Activated naive CD4-positive, alpha-beta T cell treated with anti-CD3 and anti-CD28 coated beads for 36 hours (primary cell): ENCODE measurements around the gene WDR81. TPM values are rescaled to one million over a fixed set of nuclear protein-coding genes. Genes with fewer than 3 reads are reported as not detected.

Source experiments
- CTCF ChIA-PET: fragments of 350-600 bp; sonication (Branson Sonifier 250); formaldehyde crosslinking; loops from one replicate; lab custom pipeline; 2021; ENCODE audit warnings: antibody characterized with exemption; lab: Charles Lee
- DNase-seq: peaks from one replicate; pipeline ENCODE4 v3.0.0-alpha.2; 2020
- H3K27ac Mint-ChIP-seq: one replicate; pipeline ENCODE4 v1.8.0; 2021; ENCODE audit warnings: mild to moderate bottlenecking, mixed read lengths
- H3K27me3 Mint-ChIP-seq: one replicate; pipeline ENCODE4 v1.8.0; 2021; ENCODE audit warnings: low read depth, mixed read lengths
- H3K36me3 Mint-ChIP-seq: one replicate; pipeline ENCODE4 v1.8.0; 2021; ENCODE audit warnings: low read depth, mixed read lengths
- H3K4me1 Mint-ChIP-seq: one replicate; pipeline ENCODE4 v1.8.0; 2021; ENCODE audit warnings: low read depth, mixed read lengths
- H3K4me3 Mint-ChIP-seq: one replicate; pipeline ENCODE4 v1.8.0; 2021; ENCODE audit warnings: mild to moderate bottlenecking, moderate library complexity, mixed read lengths
- H3K9me3 Mint-ChIP-seq: one replicate; pipeline ENCODE4 v1.8.0; 2021; ENCODE audit warnings: mixed read lengths
- intact Hi-C: fragments of 100-400 bp; cut with micrococcal nuclease; formaldehyde crosslinking; loops from one replicate; pipeline ENCODE4 v1.15.1; 2023
- total RNA-seq, 2 experiments: library from RNA; stranded (reverse); gene quantifications; one replicate each; pipeline ENCODE4 v1.2.3, GENCODE V29; 2021

The WDR81 gene
- total RNA-seq, 2 experiments from 2014 or later, result 2.9 to 3.7 TPM

GRCh38 chr17:1752425-1753262 lies 28.1 kb downstream of the WDR81 start:
- DNase-seq, result no peak
- Mint-ChIP-seq H3K27ac (no peak overlapping the region), H3K27me3 (no peaks in the 10 kb centered on the region), H3K36me3 (no peaks in the 10 kb centered on the region), H3K4me3 (no peak overlapping the region), H3K9me3 (no peaks in the 10 kb centered on the region), H3K4me1 (no peaks in the 10 kb centered on the region)
- CTCF ChIA-PET, result interaction anchor here (2.3 kb wide), 1 partner anchor 31 kb away, joined by 6 read pairs; no protein-coding TSS in a partner anchor
- intact Hi-C loops, result no loop called here

- DNase-seq, result no peak
- Mint-ChIP-seq H3K4me1 (no peaks in the 10 kb centered on the region), H3K36me3 (no peaks in the 10 kb centered on the region), H3K9me3 (no peaks in the 10 kb centered on the region), H3K4me3 (no peak overlapping the region), H3K27me3 (no peaks in the 10 kb centered on the region), H3K27ac (no peak overlapping the region)
- intact Hi-C loops, result no loop called here
- CTCF ChIA-PET, result interaction anchor here (0.7 to 2.3 kb wide), 2 partner anchors 33 to 1074 kb away, joined by 3 to 6 read pairs; no protein-coding TSS in a partner anchor
Measured at GRCh38 chr17:1753767-1754429, 29.4 kb downstream of the WDR81 start.

GRCh38 chr17:1754430-1755112 lies 30.1 kb downstream of the WDR81 start:
- Mint-ChIP-seq H3K4me3 (no peak overlapping the region), H3K4me1 (no peaks in the 10 kb centered on the region), H3K9me3 (no peaks in the 10 kb centered on the region), H3K36me3 (no peaks in the 10 kb centered on the region), H3K27me3 (no peaks in the 10 kb centered on the region), H3K27ac (no peak overlapping the region)
- intact Hi-C loops, result no loop called here
- no peak for DNase-seq
- CTCF ChIA-PET, result interaction anchor here (2.3 kb wide), 1 partner anchor 33 kb away, joined by 6 read pairs; no protein-coding TSS in a partner anchor

- CTCF ChIA-PET, result no interaction called here
- intact Hi-C loops, result no loop called here
- Mint-ChIP-seq H3K27ac (no peak overlapping the region), H3K9me3 (no peaks in the 10 kb centered on the region), H3K4me1 (no peaks in the 10 kb centered on the region), H3K4me3 (no peak overlapping the region), H3K36me3 (no peaks in the 10 kb centered on the region), H3K27me3 (no peaks in the 10 kb centered on the region)
- no peak for DNase-seq
Measured at GRCh38 chr17:1755252-1755826, 30.8 kb downstream of the WDR81 start.

- intact Hi-C loops, result no loop called here
- CTCF ChIA-PET, result interaction anchor here (0.6 kb wide), 1 partner anchor 87 kb away, joined by 6 read pairs; no protein-coding TSS in a partner anchor
- H3K4me3 Mint-ChIP-seq, result no peak overlapping the region
Measured at GRCh38 chr17:1755827-1756262, 31.3 kb downstream of the WDR81 start.

GRCh38 chr17:1758807-1759206 lies 34.3 kb downstream of the WDR81 start:
- Mint-ChIP-seq H3K4me1 (peaks cover 13% of the 10 kb centered on the region), H3K9me3 (no peaks in the 10 kb centered on the region), H3K36me3 (no peaks in the 10 kb centered on the region), H3K27ac (no peak overlapping the region), H3K27me3 (no peaks in the 10 kb centered on the region), H3K4me3 (no peak overlapping the region)
- CTCF ChIA-PET, result interaction anchor here (0.6 kb wide), 1 partner anchor 40 kb away, joined by 3 read pairs; no protein-coding TSS in a partner anchor
- intact Hi-C loops, result no loop called here
- no peak for DNase-seq

More at GRCh38 chr17:1755827-1756262, 31.3 kb downstream of the WDR81 start:
- H3K9me3 Mint-ChIP-seq, result no peaks in the 10 kb centered on the region
- no peak overlapping the region for H3K27ac Mint-ChIP-seq
- DNase-seq, result no peak
- no peaks in the 10 kb centered on the region for H3K36me3 Mint-ChIP-seq
- H3K27me3 Mint-ChIP-seq, result no peaks in the 10 kb centered on the region
- no peaks in the 10 kb centered on the region for H3K4me1 Mint-ChIP-seq

GRCh38 chr17:1759529-1759928 lies 35.0 kb downstream of the WDR81 start:
- DNase-seq, result no peak
- CTCF ChIA-PET, result interaction anchor here (0.6 kb wide), 1 partner anchor 41 kb away, joined by 3 read pairs; no protein-coding TSS in a partner anchor
- intact Hi-C loops, result no loop called here
- H3K4me3 Mint-ChIP-seq, result no peak overlapping the region
- no peaks in the 10 kb centered on the region for H3K36me3 Mint-ChIP-seq
- H3K27ac Mint-ChIP-seq, result no peak overlapping the region
- H3K4me1 Mint-ChIP-seq, result peaks cover 20% of the 10 kb centered on the region
- H3K9me3 Mint-ChIP-seq, result no peaks in the 10 kb centered on the region
- no peaks in the 10 kb centered on the region for H3K27me3 Mint-ChIP-seq

GRCh38 chr17:1762233-1762900 lies 37.9 kb downstream of the WDR81 start:
- CTCF ChIA-PET, result interaction anchor here (1.5 kb wide), 1 partner anchor 41 kb away, joined by 4 read pairs; no protein-coding TSS in a partner anchor

GRCh38 chr17:1762901-1763898 lies 38.7 kb downstream of the WDR81 start:
- intact Hi-C loops, result no loop called here
- Mint-ChIP-seq H3K9me3 (no peaks in the 10 kb centered on the region), H3K4me3 (no peak overlapping the region), H3K36me3 (no peaks in the 10 kb centered on the region), H3K4me1 (peaks cover 22% of the 10 kb centered on the region), H3K27me3 (no peaks in the 10 kb centered on the region), H3K27ac (no peak overlapping the region)
- CTCF ChIA-PET, result interaction anchor here (1.3 to 1.5 kb wide), 2 partner anchors 42 kb away, joined by 4 to 5 read pairs; no protein-coding TSS in a partner anchor
- no peak for DNase-seq

More at GRCh38 chr17:1762233-1762900, 37.9 kb downstream of the WDR81 start:
- peaks cover 22% of the 10 kb centered on the region for H3K4me1 Mint-ChIP-seq
- intact Hi-C loops, result no loop called here
- no peaks in the 10 kb centered on the region for H3K9me3 Mint-ChIP-seq
- no peak overlapping the region for H3K4me3 Mint-ChIP-seq
- no peak for DNase-seq
- H3K27me3 Mint-ChIP-seq, result no peaks in the 10 kb centered on the region
- no peak overlapping the region for H3K27ac Mint-ChIP-seq
- H3K36me3 Mint-ChIP-seq, result no peaks in the 10 kb centered on the region

GRCh38 chr17:1764284-1764683 lies 39.8 kb downstream of the WDR81 start:
- no peaks in the 10 kb centered on the region for H3K9me3 Mint-ChIP-seq
- no peak overlapping the region for H3K4me3 Mint-ChIP-seq
- peaks cover 23% of the 10 kb centered on the region for H3K4me1 Mint-ChIP-seq
- peak; percentile 51 for DNase-seq
- no peak overlapping the region for H3K27ac Mint-ChIP-seq
- intact Hi-C loops, result no loop called here
- H3K36me3 Mint-ChIP-seq, result no peaks in the 10 kb centered on the region
- H3K27me3 Mint-ChIP-seq, result no peaks in the 10 kb centered on the region
- CTCF ChIA-PET, result interaction anchor here (1.3 kb wide), 1 partner anchor 43 kb away, joined by 5 read pairs; no protein-coding TSS in a partner anchor
